ENCODE measurements around the gene CD69.
"Not testable (repeated sequence)": the region's sequence is repeated elsewhere in the genome, so short reads cannot be mapped to it uniquely, and the experiment has no call there.

CD69 gene

GRCh38 chr12:9750276-9751203, 10.2 kb downstream of the CD69 start:
- peak; percentile 56 for DNase-seq (ENCODE audit: low read depth)

GRCh38 chr12:9749640-9750039, 11.1 kb downstream of the CD69 start:
- no peak for DNase-seq (ENCODE audit: low read depth)

GRCh38 chr12:9745199-9745598, 15.5 kb downstream of the CD69 start:
- no peak for DNase-seq (ENCODE audit: low read depth)

GRCh38 chr12:9742661-9743060, 18.0 kb downstream of the CD69 start:
- no peak for DNase-seq (ENCODE audit: low read depth)

GRCh38 chr12:9741726-9742125, 19.0 kb downstream of the CD69 start:
- DNase-seq (ENCODE audit: low read depth): no peak

- no peak for DNase-seq (ENCODE audit: low read depth)
Measured at GRCh38 chr12:9740106-9740750, 20.5 kb downstream of the CD69 start.

- not testable (repeated sequence) for DNase-seq (ENCODE audit: low read depth)
Measured at GRCh38 chr12:9739404-9740105, 21.1 kb downstream of the CD69 start.

GRCh38 chr12:9738905-9739304, 21.8 kb downstream of the CD69 start:
- DNase-seq (ENCODE audit: low read depth): not testable (repeated sequence)

GRCh38 chr12:9736936-9737705, 23.6 kb downstream of the CD69 start:
- no peak for DNase-seq (ENCODE audit: low read depth)

- no peak for DNase-seq (ENCODE audit: low read depth)
Measured at GRCh38 chr12:9735601-9736000, 25.1 kb downstream of the CD69 start.

GRCh38 chr12:9732921-9733461, 27.7 kb downstream of the CD69 start, which contains the start of gene CLECL1:
Gene CLECL1 (minus strand): TSS chr12:9733097.
- peak; percentile 36 for DNase-seq (ENCODE audit: low read depth)

- DNase-seq (ENCODE audit: low read depth): no peak
Measured at GRCh38 chr12:9731797-9732196, 28.9 kb downstream of the CD69 start.

- no peak for DNase-seq (ENCODE audit: low read depth)
Measured at GRCh38 chr12:9731393-9731792, 29.3 kb downstream of the CD69 start.

GRCh38 chr12:9730591-9730990, 30.1 kb downstream of the CD69 start:
- no peak for DNase-seq (ENCODE audit: low read depth)

- DNase-seq (ENCODE audit: low read depth): no peak
Measured at GRCh38 chr12:9730011-9730410, 30.7 kb downstream of the CD69 start.

GRCh38 chr12:9729082-9729481, 31.6 kb downstream of the CD69 start:
- DNase-seq (ENCODE audit: low read depth): no peak

GRCh38 chr12:9727813-9728212, 32.9 kb downstream of the CD69 start:
- DNase-seq (ENCODE audit: low read depth): no peak

- DNase-seq (ENCODE audit: low read depth): no peak
Measured at GRCh38 chr12:9725213-9725870, 35.4 kb downstream of the CD69 start.

GRCh38 chr12:9724023-9724422, 36.7 kb downstream of the CD69 start:
- DNase-seq (ENCODE audit: low read depth): no peak

- no peak for DNase-seq (ENCODE audit: low read depth)
Measured at GRCh38 chr12:9721394-9722092, 39.2 kb downstream of the CD69 start.
